GM12872 (cell line): ENCODE measurements around the gene CS.

Experiments
- CTCF ChIP-seq: IDR thresholded peaks from 3 replicates; pipeline ENCODE4 v1.5.1; 2011; ENCODE audit warnings: low read depth, mild to moderate bottlenecking, low read length, moderate library complexity; ENCODE audit not compliant: insufficient read depth

CS gene

GRCh38 chr12:56326126-56326525 is 26.0 kb upstream of the CS start:
- no peak for TF ChIP-seq CTCF

GRCh38 chr12:56324206-56324605 is 24.1 kb upstream of the CS start:
- no peak for TF ChIP-seq CTCF

GRCh38 chr12:56321027-56321426 is 20.9 kb upstream of the CS start:
- no peak for TF ChIP-seq CTCF

GRCh38 chr12:56317675-56318074 is 17.5 kb upstream of the CS start:
- TF ChIP-seq CTCF: 0 out of 3 replicates have a peak, but pooled peaks have one; percentile 18

GRCh38 chr12:56315622-56316473 is 15.7 kb upstream of the CS start, which contains the start of gene CNPY2:
CNPY2 (minus strand) TSS chr12:56315988; CDS start chr12:56315217, 771 bp downstream.
- TF ChIP-seq CTCF: 0 out of 3 replicates have a peak, but pooled peaks have one; percentile 31

- TF ChIP-seq CTCF: no peak
Observed at GRCh38 chr12:56315249-56315621, 15.1 kb upstream of the CS start.

- no peak for TF ChIP-seq CTCF
Observed at GRCh38 chr12:56311003-56311402, 10.9 kb upstream of the CS start.
